Activated CD4-positive, alpha-beta T cell treated with anti-CD3 and anti-CD28 coated beads, Interleukin-2, amount 50 U/mL, for 4 hours (primary cell): ENCODE results near the gene WSCD2.
A peak's percentile ranks its signal among the peaks of the same experiment; 100 is the strongest.
"Not testable (repeated sequence)": the region's sequence is repeated elsewhere in the genome, so short reads cannot be mapped to it uniquely, and the experiment has no call there.

ENCODE experiments used
- DNase-seq, 2 experiments: peaks; one replicate each; pipeline ENCODE4 v3.0.0-alpha.2; 2020

WSCD2 gene

DNA sequence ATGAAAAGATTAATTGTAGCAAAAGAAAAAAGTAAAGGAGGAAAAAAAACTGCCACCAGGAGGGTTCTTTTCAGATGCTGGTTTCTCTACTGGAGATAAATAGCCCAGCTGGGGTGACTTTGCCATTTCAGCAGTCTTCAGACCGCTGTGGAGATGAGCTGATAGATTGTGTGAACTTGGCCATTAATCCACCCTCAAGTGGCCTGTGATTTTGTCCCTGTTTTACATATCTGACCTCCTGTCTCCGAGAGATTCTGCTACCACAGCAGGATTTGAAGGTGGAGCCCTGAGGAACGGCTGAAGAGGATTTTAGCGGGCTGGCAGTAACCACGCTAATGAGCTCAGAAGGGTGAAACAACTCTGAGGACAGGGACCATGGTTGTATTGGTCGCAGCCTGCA is 72.7 kb downstream of the WSCD2 start:
- no peak for DNase-seq

DNA sequence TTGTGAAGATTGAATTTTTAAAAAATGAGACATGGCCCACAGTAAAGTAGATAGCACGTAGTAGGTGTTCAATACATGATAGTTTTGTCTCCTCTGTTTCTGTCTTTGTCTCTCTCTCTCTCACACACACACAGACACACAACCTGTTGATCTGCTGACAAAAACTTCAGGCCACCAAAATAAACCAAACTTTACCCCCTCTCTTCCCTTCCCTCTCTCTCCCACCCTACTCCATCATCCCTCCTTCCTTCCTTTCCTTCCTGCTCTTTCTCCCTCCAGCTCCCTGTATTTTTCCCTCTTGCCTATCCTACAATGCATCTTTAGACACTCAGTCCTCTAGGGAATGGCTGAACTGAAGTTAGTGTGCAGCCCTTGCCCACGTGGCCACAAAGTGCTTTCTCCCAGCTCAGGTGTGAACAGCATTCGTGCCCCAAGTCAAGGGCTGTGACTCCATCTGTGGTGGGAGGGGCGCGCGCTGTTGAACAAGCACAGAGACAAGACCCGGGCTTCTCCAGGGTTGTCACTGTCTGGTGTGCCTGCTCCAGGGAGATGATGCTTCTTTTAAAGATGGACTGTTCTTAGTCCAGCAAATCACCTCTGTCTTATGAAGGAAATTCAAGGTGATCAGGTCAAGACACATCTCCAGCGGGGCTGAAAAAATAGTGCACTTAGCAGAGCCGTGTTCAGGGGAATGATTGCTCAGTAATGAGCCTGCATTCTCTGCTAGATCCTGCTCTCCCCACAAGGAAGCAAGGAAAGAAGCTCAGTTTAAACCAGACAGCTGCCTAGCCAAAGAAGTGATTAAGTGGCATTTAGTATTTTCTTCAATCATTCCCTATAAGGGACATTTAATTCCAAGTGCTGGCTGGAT is 75.3 kb downstream of the WSCD2 start:
- DNase-seq: no peak

- no peak for DNase-seq
These were observed 76.8 kb downstream of the WSCD2 start for GRCh38 chr12:108205864-108206263.

DNA sequence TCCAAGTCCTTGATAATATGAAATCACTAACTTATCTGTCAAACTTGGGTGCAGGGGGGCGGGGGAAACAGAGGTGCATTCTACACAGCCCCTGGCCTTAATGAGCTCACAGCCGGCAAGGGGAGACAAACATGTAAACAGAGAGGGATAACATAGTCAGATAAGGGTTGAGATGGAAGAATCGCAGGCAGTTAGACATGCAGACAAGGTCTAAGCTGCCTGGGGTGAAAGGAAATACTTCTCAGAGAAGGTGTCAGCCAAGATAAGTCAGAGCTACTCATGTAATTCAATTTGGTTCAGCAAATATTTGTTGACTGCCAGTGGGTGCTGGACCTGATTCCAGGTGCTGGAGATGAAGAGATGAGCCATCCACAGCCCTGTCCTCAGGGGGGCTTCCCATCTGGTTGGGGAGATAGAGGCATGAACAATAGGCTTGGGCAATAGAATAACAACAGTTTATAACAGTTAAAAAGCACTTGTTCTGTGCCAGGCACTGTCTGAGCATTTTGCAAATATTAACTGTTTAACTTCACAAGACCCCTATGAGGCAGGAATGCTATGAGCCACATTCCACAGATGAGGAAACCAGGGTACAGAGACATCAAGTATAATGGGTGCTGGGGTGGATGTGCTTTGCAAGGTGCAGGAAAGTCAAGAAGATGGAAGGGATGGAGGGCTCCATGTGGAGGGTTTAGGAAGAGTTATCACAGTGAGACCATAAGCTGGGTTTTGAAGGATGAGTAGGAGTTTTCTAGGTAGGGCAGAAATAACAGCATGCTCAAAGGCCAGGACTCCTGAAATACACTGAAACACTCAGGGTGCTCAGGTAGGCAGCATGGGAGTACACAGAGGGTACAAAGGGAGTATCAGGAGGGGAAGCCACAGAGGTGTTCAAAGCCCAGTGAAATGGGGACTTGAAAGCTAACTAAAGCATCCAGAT is 79.0 kb downstream of the WSCD2 start:
- no peak for DNase-seq

DNA sequence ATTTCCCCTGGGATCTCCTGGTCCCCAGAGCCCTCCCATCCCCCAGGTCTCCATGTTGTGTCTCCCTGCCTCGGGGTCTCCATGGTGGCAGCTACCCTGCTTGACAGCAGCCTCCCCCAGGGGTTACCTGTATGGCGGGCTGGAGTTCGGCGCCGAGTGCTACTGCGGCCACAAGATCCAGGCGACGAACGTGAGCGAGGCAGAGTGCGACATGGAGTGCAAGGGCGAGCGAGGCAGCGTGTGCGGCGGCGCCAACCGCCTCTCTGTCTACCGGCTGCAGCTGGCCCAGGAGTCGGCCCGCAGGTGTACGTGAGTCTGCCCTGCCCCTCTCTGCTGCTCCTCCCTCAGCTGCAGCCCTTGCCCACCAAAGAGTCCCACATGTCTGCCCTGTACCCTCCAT is 80.9 kb downstream of the WSCD2 start:
- no peak for DNase-seq

DNA sequence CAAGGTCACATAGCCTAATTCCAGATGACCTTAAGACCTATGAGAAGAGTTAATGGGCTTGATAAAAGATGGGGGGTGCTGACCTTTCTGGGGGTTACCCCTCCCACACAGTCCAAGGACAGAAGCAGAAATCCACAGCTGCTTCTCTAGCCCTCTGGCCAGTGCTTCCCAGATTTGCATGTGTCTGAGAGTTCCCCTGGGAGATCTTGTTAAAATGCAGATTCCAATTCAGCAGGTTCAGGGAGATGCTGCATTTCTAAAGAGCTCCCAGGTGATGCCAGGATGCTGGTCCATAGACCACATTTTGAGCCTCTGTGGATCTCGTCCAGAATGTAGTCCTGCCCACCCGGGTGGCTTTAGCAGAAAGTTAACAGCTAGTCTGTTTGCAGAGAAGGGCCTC is 82.1 kb downstream of the WSCD2 start:
- no peak for DNase-seq

- no peak for DNase-seq
These were observed 84.9 kb downstream of the WSCD2 start for GRCh38 chr12:108213871-108214445.

DNA sequence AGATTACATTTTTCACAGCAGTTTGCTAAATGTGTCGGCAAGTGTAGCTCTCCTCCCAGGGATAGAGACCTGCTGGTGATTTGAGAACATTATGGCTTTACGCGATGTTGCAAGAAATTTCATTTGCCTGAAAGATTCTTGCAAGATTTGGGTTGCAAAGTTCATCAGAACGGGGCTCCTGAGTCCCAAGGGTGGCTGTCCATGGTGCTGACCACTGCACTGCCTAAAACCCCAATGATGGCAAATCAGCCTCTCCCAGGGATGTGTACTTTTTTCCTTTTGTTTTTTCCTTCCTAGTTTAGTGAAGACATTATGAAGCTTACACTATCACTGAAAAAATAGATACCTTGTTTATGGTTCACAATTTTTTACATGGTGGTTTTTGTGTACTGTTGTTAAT is 85.4 kb downstream of the WSCD2 start:
- DNase-seq: peak in 1 of 2 experiments; percentile 1

DNA sequence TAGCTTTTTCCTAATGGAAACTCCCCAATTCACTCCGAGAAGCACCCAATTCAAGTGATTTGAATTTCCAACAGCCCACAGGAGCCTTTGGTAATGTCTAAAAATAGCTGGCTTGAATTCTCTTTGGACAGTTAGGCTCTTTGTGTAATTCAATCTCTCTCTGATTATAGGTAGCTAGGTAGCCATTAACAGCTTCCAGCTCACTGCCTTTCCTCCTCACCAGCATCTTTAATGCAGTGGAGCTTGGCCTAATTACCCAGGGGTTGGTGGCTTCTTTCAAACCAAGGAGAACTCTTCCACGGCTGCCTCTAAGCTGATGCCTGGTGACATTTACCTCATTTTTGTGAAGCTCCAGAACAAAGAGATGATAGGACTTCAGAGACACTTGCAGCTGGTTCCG is 86.4 kb downstream of the WSCD2 start:
- DNase-seq: no peak

GRCh38 chr12:108218921-108219320 is 89.8 kb downstream of the WSCD2 start:
- DNase-seq: no peak

- DNase-seq: not testable (repeated sequence)
These were observed 96.0 kb downstream of the WSCD2 start for GRCh38 chr12:108225101-108225500.

DNA sequence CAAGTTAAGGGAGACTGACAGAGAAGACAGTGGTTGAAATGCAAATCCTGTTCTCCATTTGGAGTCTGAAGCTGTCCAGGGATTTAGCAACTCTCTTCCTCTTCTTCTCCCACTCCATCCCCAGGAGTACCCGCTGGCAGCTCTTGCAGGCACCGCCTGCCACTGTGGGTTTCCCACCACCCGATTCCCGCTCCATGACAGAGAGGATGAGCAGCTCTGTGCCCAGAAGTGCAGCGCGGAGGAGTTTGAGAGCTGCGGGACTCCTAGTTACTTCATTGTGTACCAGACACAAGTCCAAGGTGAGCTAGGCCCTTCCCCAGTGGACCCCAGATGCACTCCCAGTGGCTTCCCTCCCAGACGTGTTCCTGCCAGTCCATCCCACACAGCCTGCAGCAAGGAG is 97.8 kb downstream of the WSCD2 start:
- DNase-seq: no peak

- DNase-seq: no peak
These were observed 99.7 kb downstream of the WSCD2 start for GRCh38 chr12:108228746-108229145.

DNA sequence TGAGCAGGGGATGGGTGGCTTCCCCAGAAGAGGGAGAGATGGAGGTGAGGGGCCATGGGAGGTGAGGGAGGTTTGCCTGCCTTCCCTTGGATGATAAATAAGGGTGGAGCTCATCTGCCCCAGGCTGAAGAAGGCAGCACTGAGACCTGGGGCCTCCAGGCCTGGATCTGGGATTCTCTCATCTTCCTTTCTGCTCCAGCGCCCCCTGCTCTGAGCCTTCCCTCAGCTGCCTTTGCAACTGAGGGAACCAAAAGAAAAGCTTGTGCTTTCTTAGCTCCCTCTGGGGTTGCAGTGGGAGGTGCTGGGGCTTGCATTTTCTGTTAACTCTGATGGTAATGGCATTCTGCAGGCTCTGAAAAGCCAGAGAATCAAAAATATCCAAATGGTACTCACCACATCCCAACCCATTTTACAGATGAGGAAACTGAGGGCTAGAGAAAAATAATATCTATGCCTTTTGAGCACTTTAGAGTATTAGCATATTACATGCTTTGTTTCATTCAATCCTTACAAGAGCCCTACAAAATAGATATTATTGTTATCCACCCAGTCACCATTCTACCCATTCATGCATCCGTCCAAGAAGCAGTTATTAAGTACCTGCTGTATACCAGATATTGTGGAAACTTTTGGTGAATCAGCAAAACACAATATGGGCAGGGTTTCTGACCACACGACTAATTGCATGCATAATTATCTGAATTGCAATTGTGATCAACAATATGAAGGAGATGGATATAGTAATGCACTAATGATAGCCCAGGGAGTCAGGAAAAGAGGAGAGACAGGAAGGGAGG is 102.2 kb downstream of the WSCD2 start:
- no peak for DNase-seq

DNA sequence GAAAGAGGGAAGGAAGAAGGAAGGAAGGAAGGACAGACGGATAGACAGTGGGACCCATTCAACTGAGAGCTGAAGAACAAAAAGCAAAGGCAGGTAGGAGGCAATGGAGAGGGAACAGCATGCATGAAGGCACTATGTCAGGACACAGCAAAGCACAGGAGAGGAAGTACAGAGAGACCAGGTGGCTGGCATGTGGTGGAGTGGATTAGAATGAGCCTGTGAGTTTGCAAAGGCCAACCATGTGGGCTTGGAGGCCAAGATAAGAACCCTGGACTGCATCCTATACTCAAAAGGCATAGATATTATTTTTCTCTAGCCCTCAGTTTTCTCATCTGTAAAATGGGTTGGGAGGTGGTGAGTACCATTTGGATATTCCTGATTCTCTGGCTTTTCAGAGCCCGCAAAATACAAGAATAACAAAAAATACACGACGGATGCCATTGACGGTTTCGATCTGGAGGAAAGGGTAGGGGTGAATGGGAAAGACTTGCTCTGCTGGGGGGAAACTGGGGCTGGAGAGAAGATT is 102.9 kb downstream of the WSCD2 start:
- no peak for DNase-seq

DNA sequence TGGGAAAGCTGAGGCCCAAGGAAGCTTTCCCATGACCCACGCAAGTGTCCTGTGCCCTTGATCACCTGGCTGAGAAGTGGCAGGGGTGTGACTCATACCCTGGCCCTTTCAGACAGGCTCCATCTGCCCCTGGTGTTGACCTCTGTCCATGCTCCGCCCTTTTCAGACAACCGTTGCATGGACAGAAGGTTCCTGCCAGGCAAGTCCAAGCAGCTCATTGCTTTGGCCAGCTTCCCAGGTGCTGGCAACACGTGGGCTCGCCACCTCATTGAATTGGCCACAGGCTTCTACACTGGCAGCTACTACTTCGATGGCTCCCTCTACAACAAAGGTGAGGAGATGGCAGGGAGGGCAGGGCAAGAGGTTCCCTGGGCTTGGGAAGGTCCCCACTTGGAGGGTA is 103.5 kb downstream of the WSCD2 start:
- no peak for DNase-seq

GRCh38 chr12:108234158-108234557 is 105.1 kb downstream of the WSCD2 start:
- DNase-seq: no peak

GRCh38 chr12:108235197-108235984 is 106.3 kb downstream of the WSCD2 start:
- no peak for DNase-seq

DNA sequence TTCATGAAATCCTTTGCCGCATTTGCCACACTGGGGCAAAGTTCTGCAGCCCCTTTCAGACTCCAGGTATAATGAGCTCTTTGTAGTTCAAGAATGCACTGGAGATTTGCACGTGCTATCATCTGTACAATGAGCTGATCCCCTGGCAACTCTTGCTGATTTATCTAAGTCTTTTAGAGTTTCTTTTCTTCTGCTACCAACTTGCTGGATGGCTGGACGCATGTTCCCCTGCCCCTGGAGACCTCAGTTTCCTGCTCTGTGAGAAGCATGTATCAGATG is 106.8 kb downstream of the WSCD2 start:
- no peak for DNase-seq

- no peak for DNase-seq
These were observed 107.3 kb downstream of the WSCD2 start for GRCh38 chr12:108236366-108236765.

DNA sequence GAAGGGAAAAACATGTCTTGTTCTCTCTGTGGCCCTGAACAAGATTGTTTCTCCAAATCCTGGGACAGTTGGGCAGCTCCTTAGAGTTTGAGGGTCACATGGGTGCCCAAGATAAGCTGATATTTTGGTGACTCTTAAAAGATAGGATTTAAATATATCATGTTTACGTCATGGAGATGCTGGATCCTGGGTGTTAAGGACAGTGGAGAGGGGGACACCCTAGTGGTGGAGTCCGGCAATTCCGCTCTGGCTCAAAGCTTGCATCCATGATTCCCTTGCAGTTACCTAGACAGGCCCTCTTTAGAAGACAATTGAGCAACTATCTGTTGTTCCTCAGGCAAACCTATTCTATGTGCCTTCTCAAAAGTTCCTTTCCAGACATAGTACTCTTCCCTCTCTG is 108.2 kb downstream of the WSCD2 start:
- DNase-seq: no peak

- no peak for DNase-seq
These were observed 109.4 kb downstream of the WSCD2 start for GRCh38 chr12:108238474-108238873.
